GM21423 (cell line): Measurements from ENCODE around the gene DNAAF2.
"Not testable (repeated sequence)": the region's sequence is repeated elsewhere in the genome, so short reads cannot be mapped to it uniquely, and the experiment has no call there.

Experiments used
- ATAC-seq: cut with Tn5 transposase; IDR thresholded peaks from one replicate; pipeline ENCODE4 v1.9.1; 2021; ENCODE audit warnings: mild to moderate bottlenecking, moderate library complexity; ENCODE audit not compliant: unreplicated experiment

DNAAF2 gene

DNA sequence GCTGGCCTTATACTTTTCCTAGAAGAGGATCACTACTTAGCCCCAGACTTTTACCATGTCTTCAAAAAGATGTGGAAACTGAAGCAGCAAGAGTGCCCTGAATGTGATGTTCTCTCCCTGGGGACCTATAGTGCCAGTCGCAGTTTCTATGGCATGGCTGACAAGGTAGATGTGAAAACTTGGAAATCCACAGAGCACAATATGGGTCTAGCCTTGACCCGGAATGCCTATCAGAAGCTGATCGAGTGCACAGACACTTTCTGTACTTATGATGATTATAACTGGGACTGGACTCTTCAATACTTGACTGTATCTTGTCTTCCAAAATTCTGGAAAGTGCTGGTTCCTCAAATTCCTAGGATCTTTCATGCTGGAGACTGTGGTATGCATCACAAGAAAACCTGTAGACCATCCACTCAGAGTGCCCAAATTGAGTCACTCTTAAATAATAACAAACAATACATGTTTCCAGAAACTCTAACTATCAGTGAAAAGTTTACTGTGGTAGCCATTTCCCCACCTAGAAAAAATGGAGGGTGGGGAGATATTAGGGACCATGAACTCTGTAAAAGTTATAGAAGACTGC is 12.9 kb downstream of the DNAAF2 start:
- ATAC-seq = no peak

DNA sequence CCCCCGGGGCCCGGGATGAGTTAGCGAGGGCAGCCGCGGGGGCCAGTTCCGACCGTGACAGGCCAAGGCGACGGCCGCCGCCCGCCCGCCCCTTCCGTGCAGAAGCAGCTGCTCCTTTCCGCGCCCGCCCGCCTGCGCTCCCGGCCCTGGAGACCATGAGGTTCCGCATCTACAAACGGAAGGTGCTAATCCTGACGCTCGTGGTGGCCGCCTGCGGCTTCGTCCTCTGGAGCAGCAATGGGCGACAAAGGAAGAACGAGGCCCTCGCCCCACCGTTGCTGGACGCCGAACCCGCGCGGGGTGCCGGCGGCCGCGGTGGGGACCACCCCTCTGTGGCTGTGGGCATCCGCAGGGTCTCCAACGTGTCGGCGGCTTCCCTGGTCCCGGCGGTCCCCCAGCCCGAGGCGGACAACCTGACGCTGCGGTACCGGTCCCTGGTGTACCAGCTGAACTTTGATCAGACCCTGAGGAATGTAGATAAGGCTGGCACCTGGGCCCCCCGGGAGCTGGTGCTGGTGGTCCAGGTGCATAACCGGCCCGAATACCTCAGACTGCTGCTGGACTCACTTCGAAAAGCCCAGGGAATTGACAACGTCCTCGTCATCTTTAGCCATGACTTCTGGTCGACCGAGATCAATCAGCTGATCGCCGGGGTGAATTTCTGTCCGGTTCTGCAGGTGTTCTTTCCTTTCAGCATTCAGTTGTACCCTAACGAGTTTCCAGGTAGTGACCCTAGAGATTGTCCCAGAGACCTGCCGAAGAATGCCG is 13.7 kb downstream of the DNAAF2 start:
- ATAC-seq = peak; percentile 26

DNA sequence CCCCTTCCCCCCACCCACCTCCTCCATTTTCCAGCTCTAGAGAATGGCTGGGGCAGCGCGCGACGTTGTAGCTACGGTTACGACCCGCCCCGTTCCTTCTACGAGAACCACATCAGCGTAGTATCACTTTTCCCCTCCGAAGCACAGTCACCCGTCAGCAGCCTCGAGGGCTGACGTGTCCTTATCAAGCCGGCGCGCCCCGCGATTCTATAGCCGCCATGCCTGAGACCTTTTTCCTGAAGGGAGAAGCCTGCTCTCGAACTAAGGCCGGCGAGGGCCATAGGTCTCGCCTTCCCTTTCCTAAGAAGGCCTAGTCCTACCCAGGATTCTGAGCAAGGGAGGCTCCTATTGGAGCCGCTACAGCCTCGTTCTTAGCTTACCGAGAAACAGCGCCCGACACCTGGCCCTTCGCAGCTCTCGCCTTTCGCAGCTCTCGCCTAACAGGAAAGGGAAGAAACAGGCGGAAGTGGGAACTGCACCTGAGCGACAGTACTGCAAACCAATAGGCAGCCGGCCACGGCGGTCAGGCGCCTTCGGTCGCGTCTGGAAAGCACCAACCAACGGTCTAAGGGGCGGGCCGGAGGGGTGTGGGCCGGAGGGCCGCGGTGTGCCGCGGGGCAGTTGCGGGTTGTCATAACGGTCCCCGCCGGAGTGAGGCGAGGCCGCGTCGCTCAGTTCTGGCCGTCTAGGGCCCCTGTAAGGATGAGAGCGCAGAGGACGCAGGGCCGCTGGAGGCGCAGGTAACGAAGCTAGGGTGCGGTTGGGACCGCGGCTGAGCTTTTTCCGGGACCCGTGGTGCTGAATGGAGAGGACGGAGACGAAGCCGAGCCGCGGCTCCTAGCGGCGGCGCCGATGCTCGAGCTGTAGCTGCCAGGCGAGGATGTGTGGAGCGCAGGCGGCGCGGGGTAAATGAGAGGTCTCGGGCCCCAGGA is 14.6 kb downstream of the DNAAF2 start, which contains the start of the genes MGAT2 and RPL36AL:
TSS of gene MGAT2 (plus strand) at position 618 of the 932 bp plus-strand sequence. CDS start 470 bp downstream, outside the sequence.
TSS of gene RPL36AL (minus strand) at position 445 of the 932 bp plus-strand sequence. CDS start 1,522 bp downstream, outside the sequence.
- ATAC-seq = peak; percentile 96

DNA sequence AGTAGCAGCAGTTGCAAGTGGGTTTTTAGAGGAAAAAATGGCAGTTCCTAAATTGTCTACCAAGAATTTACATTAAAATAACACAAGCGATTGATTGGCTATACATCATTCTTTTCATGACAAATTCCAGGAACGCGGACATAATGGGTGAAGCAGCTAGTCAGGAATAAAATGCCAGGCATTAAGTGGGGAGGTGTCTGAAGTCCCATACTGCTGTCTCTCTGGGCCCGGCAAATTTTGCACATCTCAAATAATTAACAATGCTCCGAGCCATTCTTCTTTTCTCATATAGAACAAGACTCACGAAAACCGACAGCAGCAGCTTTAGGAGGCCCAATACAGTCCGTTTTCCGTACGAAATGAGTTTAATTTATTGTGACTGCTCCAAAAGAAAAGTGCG is 15.3 kb downstream of the DNAAF2 start:
- ATAC-seq = no peak

DNA sequence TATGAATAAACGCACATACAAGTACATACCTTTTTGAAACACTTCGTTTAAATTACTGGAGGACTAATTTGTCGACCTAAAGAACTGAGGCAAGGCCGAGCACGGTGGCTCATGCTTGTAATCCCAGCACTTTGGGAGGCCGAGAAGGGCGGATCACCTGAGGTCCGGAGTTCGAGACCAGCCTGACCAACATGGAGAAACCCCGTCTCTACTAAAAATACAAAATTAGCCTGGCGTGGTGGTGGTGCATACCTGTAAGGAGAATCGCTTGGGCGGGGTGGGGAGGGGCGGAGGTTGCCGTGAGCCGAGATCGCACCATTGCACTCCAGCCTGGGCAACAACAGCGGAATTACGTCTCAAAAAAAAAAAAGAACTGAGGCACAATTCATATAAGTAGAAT is 15.8 kb downstream of the DNAAF2 start:
- ATAC-seq = not testable (repeated sequence)

DNA sequence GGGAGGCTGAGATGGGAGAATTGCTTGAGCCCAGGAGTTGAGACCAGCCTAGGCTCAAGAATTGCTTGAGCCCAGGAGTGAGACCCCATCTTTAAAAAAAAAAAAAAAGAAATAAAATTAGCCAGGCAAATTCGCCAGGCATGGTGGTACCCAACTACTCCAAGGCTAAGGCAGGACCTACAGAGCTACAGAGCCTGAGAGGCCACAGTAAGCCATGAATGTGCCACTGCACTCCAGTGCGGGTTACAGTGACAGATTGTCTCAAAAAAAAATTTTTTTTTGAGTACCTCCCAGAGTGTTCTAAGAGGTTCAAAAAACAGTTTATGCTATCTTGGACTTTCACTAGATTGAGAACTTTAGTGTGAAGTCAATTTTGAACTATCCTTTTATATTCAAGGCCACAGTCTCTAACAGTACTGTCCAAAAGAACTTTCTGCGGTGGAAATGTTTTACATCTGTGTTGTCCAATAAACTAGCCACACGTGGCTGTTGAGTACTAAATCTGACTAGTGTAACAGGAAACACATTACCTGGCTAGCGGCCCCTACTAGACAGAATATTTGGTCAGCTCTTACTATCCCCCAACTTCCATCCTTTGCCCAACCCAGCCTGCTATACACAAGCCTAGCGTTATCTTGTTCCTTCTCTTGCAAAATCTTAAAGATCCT is 17.1 kb downstream of the DNAAF2 start:
- no peak for ATAC-seq

DNA sequence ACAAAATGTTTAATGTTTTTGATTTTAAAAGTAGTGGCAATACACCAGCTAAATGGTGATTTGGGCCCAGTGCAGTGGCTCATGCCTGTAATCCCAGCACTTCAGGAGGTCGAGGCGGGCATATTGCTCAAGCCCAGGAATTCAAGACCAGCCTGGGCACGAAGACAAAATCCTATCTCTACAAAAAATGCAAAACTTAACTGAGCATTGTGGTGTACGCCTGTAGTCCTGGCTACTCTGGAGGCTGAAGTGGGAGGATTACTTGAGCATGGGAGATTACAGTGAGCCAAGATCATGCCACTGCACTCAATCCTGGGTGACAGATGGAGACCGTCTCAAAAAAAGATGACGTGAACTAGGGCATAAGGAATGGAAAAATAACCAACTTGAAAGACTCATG is 19.3 kb downstream of the DNAAF2 start:
- ATAC-seq = no peak

DNA sequence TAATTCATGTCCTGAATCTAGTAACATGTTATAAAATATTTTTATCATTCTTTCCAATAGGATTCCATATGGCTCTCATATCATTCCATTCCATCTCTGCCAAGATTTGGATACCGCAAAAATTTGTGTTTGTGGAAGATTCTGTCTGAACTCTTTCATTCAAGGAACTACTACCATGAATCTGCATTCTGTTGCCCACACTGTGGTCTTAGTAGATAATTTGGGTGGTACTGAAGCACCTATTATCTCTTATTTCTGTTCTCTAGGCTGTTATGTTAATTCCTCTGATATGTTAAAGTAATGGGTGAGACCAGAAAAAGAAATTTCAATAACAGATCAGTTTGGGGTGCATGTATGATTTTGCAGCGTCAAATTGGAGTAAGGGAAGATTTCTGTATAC is 20.8 kb downstream of the DNAAF2 start:
- no peak for ATAC-seq

DNA sequence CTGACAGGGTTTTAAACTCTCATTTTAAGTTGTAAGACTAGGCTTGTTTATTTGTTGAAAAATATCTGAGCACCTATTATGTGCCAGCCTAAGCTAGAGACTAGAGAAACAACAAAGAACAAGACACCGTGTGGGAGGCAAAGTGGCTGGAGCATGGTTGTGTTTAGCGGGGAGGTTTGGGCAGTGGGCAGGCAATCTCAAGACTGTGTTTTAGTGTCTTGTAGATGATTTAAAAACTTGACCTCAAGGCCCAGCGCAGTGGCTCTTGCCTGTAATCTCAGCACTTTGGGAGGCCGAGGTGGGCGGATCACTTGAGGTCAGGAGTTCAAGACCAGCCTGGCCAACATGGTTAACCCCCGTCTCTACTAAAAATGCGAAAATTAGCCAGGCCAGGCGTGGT is 22.4 kb downstream of the DNAAF2 start:
- no peak for ATAC-seq

DNA sequence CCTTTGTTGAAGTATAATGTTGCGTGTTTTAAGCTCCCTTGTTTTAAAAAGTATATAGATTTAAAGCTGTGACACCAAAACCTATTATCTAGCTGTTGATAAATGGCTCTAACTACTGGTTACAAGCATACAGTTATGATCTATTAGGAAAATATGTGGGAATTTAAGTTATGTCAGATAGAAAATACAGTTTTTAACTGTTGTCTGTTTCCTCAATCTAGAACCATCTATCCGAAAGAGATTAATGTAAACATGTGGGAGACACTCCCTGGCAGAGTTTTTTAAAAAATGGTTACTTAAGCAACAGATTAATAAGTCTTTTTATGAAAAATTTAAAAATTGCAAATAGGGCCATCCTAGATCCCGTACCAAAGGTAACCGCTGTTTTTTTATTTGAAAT is 22.8 kb downstream of the DNAAF2 start:
- ATAC-seq = no peak

DNA sequence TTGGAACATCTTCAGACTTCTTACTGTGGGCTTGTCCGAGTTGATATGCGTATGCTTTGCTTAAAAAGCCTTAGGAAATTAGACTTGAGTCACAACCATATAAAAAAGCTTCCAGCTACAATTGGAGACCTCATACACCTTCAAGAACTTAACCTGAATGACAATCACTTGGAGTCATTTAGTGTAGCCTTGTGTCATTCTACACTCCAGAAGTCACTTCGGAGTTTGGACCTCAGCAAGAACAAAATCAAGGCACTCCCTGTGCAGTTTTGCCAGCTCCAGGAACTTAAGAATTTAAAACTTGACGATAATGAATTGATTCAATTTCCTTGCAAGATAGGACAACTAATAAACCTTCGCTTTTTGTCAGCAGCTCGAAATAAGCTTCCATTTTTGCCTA is 27.5 kb downstream of the DNAAF2 start:
- ATAC-seq = no peak

DNA sequence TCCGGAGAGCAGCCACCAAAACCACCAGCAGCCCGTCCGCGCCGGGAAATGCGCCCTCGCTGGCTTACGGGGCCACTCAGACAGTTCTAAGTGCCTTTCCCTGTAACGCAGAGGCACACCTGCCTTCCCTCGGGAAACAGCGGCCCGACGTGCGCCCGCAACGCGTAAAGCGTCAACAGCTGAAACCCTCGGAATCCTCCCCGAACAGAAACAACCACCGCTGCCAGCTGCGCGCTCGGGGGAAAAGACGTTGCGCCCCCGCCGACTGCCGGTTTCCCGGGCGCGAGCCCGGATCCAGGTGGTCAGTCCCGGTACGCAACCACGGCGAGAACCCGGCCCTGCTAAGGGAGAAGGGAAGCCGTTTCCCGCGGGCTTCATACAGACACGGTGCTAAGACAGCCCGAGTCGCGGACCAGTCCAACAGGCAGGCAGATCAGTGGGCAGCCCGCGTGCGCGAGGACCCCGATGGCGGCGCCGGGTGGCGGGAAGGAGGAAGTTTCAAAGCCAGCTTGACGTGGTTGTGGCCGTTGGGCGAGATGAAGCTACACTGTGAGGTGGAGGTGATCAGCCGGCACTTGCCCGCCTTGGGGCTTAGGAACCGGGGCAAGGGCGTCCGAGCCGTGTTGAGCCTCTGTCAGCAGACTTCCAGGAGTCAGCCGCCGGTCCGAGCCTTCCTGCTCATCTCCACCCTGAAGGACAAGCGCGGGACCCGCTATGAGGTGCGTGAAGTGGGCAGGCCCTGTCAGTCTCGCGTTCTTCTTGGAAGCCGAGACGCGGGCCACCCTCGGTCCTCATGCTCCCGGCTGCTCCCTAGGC is 36.4 kb downstream of the DNAAF2 start, which contains the start of gene LRR1:
TSS of gene LRR1 (plus strand) at position 456 of the 816 bp plus-strand sequence. CDS start at position 537, 81 bp downstream.
- ATAC-seq = peak; percentile 49

DNA sequence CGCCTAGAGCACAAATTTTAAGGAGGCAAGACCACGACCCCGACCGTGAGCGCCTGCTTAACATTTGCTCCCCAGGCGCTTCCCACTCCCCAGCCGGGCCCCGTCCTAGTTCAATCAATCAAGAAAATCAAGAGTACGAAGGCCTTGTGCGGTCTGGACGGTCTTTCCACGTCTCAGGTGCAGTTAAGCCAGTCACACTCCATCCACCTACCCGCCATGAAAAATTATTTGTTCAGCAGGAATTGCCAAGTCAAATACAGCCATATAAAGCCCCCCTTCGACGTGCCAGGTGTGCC is 36.9 kb downstream of the DNAAF2 start:
- peak; percentile 4 for ATAC-seq

DNA sequence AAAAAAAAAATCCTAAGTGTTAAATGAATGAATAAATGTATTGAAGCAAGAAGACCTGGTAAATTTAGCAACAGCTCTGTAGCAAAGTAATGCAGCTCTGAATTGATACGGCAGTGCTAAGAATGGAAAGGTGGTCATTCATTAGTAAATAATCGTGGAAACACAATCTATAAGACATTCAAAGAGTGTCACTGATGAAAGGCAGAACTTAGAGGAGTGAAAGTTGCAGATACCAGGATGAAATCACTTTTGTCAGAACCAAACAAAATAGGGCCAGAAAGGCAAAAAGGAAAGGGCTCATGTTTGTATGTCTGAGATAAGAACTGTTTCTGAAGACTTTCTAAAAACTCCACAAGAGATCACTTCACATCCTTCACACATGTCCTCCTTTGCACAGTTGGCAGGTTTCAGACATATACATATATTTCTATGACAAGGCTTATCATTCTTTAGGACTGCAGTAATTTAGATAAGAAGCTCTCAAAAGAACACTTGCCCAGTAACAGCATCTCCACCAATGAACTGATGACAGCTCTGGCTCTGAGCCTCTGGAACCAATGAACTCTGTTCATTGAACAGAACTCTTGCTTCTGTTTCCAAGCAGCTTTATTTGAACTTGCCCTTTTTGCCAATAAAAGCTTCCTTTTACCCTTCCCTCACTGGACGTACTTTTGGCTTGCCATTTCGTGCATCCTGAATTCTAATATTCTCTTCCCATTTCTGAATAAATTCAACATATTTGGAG is 40.5 kb downstream of the DNAAF2 start:
- ATAC-seq = no peak

DNA sequence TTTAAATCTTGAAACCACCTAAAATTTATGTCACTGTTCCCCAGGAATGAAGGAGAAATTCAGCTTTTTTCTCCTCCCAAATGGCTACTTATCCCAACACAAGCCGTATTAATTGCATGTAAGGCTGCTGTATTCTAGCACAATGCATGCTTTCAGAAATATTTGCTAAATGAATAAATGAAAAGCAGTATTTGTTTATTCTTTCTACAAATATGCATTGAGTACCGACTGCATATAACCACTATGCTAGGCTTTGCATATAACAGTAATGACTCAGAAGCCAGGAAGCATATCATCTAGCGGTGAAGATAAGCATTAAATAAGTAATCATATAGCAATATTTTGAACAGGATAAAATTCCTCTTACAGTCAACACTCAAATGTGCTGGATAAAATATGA is 42.0 kb downstream of the DNAAF2 start:
- ATAC-seq = no peak

DNA sequence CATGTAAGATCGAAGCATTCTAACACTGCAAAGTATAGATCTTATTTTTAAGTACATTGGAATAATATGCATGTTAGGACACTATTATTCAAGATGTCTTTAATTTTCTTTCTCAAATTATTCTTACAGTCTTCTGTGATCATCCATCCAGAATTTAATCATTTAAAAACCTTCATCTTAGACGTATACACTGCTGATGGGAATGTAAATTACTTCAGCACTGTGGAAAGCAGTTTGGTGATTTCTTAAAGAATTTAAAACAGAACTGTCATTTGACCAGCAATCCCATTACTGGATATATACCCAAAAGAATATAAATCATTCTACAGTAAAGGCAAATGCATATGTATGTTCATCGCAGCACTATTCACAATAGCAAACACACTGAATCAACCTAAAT is 45.7 kb downstream of the DNAAF2 start:
- no peak for ATAC-seq

DNA sequence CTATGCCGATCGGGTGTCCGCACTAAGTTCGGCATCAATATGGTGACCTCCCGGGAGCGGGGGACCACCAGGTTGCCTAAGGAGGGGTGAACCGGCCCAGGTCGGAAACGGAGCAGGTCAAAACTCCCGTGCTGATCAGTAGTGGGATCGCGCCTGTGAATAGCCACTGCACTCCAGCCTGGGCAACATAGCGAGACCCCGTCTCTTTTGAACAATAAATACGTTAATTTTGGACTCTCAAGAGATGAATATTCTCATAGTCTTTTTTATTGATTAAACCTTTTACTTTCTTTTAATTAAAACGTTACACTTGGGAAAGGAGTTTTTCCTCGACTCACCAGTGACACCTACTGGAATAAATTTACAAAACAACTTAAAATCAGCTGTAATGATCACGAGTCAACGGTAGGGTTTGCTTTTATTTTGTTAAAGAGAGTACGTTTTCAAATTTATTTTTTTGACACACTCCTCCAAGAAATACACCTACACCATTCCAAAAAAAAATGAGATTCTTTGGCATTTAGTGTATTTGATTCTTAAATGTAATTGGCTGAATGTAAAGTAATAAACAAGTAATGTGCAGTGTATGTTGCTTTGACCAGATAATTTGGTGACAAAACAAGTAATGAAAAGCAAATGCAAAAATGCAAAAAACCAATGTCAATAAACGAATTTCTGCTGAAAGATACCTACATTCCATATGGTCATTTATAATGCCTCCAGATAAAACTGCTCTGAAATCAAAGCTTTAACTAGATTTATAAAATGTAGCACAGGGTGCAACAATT is 48.2 kb downstream of the DNAAF2 start:
- ATAC-seq = peak; percentile 27

DNA sequence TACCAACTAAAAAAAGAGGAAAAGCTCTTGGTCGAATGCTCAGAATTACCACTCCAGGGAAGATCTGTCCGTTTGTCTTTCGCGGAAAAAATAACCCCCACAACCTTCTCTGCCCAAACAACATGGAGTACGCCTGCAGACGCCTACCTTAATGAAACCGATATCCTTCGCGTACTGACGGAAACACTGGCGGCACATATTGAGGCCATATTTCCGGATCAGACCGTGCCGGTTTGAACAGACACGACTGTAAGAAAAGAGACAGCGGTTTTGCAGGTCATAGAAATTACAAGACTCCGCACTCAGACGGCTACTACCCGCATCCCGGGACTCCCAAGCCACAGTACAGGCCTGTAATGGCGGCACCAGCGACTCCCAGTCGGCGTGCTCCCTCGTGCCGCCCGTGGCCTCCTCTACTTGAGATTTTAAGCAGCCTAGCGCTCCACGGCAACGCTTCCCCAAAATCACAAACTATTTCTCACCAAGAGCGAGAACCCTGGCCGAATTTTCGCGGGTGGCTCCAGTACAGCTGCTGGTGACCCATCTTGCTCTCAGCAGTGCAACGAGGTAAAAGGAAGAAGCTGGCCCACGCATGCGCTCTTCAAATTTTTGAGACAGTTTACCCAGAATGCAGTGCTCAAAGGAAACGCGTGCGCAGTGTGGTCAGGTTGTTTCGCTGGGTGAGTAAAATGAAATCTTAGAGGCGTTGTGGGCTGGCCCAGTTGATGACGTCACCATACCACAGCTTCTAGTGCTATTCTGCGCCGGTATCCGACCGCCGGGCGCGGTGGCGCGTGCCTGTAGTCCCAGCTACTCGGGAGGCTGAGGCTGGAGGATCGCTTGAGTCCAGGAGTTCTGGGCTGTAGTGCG is 49.0 kb downstream of the DNAAF2 start, which contains the start of gene RPS29:
TSS of gene RPS29 (minus strand) at position 578 of the 870 bp plus-strand sequence. CDS start at position 544, 34 bp downstream.
- peak; percentile 89 for ATAC-seq
